T follicular helper cell (primary cell): ENCODE measurements around the gene NIPA2.

Experiments
- DNase-seq: peaks from one replicate; pipeline ENCODE4 v3.0.0-alpha.2; 2020; ENCODE audit warnings: low read depth

Gene NIPA2

GRCh38 chr15:22902981-22903380 is 64.5 kb downstream of the NIPA2 start:
- DNase-seq = no peak

GRCh38 chr15:22903427-22903826 is 65.0 kb downstream of the NIPA2 start:
- no peak for DNase-seq

GRCh38 chr15:22903961-22904534 is 65.6 kb downstream of the NIPA2 start:
- DNase-seq = no peak

- no peak for DNase-seq
These were observed 66.3 kb downstream of the NIPA2 start for GRCh38 chr15:22904736-22905135.

- no peak for DNase-seq
These were observed 68.9 kb downstream of the NIPA2 start for GRCh38 chr15:22907161-22907950.

- no peak for DNase-seq
These were observed 70.4 kb downstream of the NIPA2 start for GRCh38 chr15:22908830-22909229.

GRCh38 chr15:22911306-22911705 is 72.8 kb downstream of the NIPA2 start:
- DNase-seq = no peak

- DNase-seq = no peak
These were observed 73.8 kb downstream of the NIPA2 start for GRCh38 chr15:22912256-22912655.

GRCh38 chr15:22913646-22914380 is 75.3 kb downstream of the NIPA2 start:
- DNase-seq = no peak

GRCh38 chr15:22915866-22916515 is 77.5 kb downstream of the NIPA2 start:
- no peak for DNase-seq

- DNase-seq = no peak
These were observed 78.3 kb downstream of the NIPA2 start for GRCh38 chr15:22916606-22917350.

- DNase-seq = no peak
These were observed 79.1 kb downstream of the NIPA2 start for GRCh38 chr15:22917556-22917955.
